Activated CD4-positive, alpha-beta T cell treated with anti-CD3 and anti-CD28 coated beads, Interleukin-2, amount 50 U/mL, for 48 hours (primary cell): Measurements from ENCODE around the gene G3BP1.
"Not testable (repeated sequence)": the region's sequence is repeated elsewhere in the genome, so short reads cannot be mapped to it uniquely, and the experiment has no call there.

Experiments
- DNase-seq, 2 experiments: peaks; one replicate each; pipeline ENCODE4 v3.0.0-alpha.2; 2020

Gene G3BP1

DNA sequence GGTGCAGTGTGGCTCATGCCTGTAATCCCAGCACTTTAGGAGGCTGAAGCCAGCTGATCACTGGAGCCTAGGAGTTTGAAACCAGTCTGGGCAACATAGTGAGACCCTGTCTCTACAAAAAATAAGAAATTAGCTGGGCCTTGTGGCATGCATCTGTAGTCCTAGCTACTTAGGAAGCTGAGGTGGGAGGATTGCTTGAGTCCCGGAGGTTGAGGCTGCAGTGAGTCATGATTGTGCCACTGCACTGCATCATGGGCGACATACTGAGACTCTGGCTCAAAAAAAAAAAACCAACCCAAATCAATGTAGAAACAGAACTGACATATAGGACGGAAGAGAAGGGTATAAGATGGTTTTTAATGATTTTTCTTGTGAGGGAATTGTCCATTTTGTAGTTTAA is 27.7 kb downstream of the G3BP1 start:
- DNase-seq, result no peak

DNA sequence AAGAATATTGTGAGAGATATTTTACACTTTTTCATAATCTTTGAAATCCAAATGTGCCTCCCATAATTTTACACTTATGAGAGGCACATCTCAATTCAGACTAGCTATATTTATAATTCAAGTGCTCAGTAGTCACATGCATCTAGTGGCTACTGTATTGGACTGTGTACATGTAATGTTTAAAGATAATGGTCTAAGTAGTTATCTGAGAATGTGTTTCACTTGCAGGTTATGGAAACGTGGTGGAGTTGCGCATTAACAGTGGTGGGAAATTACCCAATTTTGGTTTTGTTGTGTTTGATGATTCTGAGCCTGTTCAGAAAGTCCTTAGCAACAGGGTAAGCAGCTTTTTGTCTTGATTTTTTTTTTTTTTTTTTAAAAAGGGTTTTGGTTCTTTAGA is 28.8 kb downstream of the G3BP1 start:
- no peak for DNase-seq

DNA sequence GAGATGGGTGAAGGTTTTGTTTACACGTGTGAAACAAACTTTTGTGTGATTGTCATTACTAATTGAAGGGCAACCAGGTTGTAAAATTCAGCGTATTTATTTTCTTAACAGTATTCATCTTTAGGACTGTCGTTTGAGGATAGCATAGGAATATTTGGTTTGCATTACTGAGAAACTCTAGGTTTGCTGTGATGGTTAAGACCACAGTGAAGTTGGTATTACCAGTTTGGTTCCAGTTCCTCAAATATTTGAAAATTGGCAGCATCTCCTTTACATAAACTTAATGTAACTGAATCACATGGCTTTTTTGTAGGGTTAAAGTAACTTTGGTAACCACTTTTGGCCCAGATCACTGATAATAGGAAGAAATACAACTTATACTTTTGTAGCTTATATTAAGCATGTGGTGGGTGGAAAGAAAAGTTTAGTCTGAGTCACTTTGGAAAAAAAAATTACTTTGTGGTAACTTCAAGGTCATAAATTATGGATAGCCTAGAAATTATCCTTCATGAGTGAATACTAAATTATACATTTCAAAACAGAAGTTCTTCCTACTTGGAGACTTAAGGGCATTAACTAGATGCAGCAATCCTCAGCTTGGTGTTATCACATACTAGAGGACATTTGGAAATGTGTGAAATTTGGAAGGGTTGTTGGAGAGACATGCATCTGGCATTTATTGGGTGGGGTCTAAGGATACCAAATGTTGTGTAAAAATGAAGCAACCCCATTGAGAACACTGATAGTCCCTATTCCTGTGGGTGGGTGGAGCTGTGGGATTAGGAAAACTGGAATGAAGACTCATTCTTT is 33.9 kb downstream of the G3BP1 start:
- no peak for DNase-seq

DNA sequence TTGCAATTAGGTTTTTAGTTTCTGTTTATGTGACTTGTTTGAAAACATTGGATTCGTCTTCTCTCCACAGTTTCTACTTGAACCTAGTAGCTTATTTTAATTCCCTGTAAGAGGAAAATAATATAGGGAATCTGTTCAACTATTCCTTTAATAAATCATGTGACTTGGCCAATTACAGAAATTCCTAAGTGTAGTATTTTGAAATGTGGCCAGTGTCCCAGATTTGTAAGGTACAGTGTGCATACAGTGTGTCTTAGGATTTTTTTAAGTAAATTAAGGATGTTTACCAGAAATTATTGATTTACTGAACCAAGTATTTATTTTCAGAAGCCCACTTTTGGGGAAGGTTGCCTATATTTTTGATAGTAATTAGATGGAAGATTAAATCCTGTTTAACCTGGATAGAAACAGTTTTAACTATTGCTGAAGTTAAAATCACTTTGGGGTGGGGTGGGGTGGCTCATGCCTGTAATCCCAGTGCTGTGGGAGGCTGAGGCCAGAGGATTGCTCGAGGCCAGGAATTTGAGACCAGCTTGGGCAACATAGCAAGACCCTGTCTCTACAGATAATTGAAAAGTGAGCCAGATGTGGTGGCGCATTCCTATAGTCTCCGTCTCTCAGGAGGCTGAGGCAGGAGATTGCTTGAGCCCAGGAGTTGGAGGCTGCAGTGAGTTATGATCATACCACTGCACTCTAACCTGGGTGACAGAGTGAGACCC is 36.9 kb downstream of the G3BP1 start:
- DNase-seq, result no peak

DNA sequence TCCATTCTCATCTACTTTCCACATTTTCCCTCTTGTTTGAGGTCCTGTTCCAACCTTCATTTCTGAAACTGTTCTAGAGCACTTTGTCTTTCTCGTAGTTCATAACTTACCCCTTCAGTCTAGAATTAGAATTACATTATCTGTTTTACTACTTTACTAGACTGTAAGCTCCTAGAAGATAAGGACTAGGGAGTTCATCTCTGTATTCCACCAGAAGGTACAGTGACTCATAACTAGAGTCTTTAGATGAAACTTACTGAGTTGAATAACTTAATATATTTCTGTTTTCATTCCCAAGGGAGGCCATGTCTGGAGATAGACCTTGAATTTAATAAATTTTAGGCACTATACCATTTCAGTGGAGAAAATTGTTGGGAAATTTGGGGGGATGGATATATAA is 38.7 kb downstream of the G3BP1 start:
- DNase-seq, result no peak

DNA sequence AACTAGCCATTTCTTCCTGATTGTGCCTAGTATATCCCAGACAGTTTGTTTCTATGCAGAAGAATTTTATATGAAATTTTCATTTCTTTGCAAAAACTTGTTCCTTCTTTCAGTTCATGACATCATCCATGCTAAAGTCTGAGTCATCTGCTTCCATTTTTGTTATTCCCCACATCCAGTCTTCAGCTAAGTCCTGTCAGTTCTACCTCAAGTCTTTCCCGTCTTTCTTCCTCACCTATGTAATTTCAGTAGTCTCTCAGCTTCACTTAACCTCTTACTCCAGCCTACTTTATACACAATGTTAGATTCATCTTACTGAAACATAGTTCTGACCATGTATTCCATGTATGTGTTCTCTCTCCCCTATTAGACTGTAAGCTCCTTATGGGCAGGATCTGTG is 39.1 kb downstream of the G3BP1 start:
- DNase-seq, result no peak

DNA sequence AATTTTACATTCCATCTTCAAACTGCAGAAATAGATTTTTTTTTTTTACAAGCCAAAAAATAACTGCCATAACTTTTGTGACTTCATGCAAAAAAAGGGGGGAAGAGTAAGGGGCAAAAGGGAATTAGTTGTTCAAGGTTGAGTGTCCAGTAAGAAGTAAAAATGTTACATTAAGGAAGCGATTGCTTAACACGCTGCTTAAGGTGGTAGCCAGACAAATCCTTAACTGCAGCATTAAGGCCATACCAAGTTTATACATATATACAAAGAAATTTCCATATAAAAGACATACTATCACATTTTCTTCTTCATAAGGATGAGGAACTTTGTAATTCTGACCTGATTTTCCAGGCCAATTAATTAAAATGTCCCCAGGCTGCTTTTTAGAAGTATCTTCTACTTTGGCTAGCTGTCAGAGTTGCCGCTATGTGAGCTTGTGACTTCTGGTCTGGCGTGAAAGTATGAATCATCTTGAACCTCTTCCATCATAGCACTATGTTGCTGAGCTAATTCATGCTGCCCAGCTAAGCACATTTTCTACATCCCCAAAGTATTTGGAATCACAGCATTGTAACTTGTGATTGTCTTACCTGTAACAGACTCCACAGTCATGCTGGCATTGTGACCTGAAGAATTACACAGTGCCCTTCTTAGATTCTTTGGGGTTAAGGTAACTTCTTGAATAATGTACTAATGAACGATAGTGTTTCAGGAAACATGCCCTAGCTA is 40.0 kb downstream of the G3BP1 start:
- no peak for DNase-seq

DNA sequence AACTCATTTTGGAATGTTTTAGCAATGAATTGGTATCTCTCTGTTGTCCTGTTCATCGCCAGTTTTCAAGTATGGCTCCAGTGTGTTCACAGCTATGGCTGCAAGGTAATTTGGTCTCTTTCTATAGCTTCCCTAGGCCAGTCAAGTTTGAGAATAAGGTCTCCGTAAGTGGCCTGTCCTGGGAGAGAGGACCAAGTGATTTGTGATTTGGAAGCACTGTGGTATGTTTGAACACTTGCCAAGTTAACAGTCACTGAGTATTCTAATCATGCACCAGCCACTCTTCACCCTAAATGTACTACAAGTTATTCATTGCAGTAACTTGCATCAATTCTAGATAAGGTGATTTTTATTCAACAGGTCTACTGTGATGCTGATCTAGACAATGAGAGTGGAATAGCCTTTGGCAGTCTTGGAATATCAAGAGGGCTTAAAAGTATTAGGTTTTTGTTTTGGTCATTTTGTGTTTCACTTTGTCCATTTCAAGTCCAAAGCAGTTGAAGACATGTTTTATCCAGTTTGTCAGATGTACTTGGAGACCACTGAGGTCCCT is 41.1 kb downstream of the G3BP1 start:
- no peak for DNase-seq

DNA sequence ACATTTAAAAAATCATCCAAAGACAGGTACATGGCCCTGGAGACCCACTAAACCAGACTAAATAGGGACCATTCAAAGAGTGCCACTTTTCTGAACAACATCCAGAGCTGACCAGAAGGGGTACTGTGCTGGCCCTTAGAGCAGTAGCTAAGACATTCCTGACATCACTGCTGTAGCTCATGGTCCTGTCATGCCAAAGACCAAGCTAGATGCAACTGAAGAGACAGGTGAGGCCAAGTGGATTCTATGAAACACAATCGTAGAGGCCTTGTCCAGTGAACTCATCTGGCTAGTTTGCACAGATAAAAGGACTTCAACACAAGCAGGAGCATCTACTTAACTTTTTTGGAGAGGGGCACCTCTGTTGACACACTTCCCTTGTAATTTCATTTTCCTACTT is 43.3 kb downstream of the G3BP1 start:
- no peak for DNase-seq

DNA sequence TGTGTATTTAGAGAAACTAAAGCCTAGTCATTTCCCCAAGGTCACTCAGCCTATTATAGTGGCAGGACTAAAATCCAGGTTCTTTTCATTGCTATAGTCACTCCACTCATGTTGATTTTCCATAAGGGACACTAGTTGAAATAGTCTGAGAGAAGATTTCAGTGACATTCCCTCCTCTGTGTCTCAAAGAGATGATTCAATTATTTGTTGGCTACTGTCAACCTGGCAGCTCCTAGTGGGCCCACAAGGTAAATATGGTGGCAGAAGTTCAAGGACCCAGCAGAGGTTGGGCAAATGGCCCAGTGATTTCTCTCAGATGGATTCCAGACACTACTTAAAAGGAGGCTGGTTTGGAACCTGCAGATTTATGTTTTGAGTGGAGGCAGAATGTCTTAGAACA is 48.1 kb downstream of the G3BP1 start:
- DNase-seq, result no peak

DNA sequence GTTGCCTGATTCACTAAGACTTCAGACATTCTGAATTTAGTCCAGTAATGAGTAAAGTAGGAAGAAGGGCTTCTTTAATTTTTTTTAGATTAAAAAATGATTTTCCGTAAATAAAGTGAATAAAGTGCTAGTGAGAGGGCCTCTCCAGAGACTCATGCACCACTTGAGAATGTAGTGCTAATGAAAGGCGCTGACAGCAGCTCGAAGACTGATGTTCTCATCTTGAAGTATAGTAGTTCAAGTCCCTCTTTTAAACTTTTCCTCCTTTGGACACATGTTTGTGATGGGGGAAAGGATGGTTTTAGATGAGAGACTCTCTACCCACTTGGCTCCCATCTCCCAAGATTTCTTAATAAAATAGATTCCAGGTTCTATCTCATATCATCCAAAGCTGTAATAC is 48.5 kb downstream of the G3BP1 start:
- DNase-seq, result no peak

DNA sequence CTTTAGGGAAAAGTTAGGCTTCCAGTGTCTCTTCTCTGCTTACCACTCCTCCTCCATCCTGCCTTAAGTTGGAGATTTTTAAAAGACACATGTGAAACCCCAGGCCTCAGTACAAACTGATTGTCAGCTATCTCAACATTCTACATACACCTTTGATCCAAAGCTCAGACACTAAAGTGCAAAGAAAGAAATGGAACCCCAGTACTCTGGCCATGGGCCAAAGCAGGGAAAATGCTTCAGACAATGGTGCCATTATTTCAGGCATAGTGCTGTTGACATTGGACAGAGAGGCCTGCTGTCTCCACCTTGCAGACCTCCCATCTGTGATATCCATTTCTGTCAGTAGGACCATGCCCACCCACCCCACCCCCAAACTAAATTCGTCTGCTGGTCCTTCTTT is 49.1 kb downstream of the G3BP1 start:
- DNase-seq, result no peak

DNA sequence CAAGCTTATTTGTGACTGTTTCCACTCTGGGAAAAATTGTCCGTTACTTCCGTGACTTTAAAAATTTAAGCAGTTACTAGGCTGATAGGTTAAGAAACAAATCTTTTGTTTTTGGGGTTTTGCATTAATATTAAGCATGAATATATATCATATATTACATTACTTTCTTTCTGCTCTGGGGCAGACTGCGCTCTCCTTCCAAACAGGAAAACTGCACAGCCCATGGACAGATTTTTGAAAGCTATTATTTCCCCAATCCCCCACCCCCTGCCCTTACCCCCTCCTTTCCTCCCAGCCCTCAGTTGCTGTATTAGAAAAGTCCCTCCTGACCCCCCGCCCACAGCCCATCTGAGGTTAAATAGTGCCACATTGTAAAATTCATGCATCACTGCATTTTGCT is 50.4 kb downstream of the G3BP1 start:
- no peak for DNase-seq

DNA sequence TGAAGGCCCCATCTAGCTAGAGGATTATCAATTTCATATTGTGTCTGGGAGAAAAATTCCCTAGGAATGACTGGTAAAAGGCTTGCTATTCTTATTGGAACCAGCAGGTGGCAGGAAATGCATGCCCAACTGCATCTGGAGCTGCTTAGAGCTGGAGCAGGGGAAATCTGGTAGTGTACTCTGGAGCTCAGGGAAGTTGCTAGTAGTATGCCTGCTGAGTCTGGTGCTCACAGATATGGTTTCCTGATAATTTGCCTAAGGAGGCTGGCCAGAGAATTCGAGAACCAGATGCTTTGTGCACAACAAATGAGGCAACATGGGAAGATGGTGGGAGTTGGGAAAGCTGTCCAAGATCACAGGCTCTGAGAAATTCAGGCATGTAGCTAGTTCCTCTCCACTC is 53.7 kb downstream of the G3BP1 start:
- DNase-seq, result peak; percentile 11 to 37

DNA sequence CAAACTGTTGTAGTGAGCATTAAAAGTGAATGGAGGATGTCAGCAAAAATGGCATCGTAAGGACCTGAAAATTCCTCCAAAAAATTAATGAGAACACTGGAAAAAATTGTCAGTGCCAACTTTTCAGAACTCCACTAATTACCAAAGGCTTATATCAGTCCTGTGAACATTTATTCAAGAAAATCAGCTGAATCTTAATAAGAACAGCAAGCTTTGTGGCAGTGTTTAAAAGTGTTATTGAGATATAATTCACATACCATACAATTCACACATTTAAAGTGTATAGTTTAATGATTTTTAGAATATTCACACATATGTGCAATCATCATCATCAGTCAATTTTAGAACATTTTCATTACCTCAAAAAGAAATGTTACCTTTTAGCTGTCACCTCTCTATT is 57.6 kb downstream of the G3BP1 start:
- DNase-seq, result no peak

DNA sequence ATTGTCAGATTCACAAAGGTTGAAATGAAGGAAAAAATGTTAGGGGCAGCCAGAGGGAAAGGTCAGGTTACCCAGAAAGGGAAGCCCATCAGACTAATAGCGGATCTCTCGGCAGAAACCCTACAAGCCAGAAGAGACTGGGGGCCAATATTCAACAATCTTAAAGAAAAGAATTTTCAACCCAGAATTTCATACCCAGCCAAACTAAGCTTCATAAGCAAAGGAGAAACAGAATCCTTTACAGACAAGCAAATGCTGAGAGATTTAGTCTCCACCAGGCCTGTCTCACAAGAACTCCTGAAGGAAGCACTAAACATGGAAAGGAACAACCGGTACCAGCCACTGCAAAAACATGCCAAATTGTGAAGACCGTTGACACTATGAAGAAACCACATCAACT is 61.1 kb downstream of the G3BP1 start:
- not testable (repeated sequence) for DNase-seq

DNA sequence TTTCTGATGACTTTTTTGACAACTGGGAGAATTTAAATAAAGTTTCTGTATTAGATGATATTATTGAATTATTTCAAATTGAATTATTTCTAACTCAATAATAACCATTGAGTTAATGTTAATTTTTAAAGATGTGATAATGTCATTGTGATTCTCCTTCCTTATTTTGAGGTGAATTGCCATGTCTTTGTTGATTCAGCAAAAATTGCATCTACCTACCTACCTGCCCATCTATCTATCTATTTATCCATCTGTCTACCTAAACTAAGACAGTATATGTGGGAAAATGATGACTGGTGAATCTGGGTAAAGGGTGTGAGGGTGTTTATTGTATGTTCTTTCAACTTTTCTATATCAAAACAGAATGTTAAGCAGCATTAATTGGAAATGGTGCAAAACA is 75.0 kb downstream of the G3BP1 start:
- DNase-seq, result no peak

DNA sequence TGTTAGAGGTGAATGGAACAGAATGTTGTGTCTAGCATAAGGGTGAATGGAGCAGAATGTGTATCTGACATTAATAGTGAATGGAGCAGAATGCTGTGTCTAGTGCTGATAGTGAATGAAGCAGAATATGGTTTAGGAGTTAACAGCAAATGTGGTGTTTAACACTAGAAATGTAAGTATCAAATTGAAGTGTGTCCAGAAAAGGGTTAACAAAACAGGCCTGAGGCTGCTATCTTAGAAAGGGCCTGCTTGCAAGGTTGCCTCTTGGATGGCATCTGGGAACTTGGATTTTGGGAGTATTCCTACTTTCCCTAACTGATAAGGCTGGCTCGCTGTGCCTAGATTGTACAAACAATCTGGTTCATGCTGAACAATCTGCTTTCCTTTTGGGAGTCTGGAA is 76.1 kb downstream of the G3BP1 start:
- no peak for DNase-seq

DNA sequence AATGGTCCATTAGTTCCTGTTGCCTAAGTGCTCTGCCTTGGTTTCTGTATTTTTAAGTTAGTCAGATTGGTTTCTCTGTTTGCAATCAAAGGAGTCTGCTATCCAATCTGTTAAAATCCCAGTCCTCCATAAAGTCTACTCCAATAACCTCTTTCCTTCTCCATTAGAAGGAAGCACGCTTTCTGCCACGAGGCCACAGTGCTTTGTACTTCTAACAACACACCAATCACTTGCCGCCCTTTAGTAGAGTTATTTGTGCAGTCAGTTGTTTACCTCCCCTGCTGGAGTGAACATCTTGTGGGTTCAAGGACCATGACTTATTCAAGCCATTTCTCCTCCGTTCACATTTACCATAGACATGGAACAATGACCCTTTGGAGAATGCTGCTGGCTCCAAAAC is 83.9 kb downstream of the G3BP1 start:
- no peak for DNase-seq

DNA sequence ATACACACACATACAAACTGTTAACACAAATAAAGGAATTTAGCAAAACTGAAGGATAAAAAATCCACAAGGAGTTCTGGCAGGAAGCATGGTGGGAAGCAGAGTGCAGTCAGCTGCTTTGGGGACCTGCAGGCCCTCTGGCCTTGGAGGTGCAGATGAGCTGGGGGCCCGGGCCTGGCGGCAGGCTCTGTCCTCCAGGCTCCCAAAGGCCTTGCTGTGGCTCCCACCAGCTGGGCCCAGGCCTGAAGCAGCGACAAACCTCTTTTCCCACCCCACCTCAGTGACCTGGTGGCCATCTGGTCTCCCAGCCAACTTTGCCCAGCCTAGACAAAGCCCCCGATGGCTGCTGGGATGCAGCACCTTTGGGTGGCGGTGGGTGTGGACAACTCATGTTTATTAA is 85.1 kb downstream of the G3BP1 start:
- no peak for DNase-seq

DNA sequence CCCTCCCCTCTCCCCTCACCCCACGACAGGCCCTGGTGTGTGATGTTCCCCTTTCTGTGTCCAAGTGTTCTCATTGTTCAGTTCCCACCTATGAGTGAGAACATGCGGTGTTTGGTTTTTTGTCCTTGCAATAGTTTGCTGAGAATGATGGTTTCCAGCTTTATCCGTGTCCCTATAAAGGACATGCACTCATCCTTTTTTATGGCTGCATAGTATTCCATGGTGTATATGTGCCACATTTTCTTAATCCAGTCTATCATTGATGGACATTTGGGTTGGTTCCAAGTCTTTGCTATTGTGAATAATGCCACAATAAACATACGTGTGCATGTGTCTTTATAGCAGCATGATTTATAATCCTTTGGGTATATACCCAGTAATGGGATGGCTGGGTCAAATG is 89.1 kb downstream of the G3BP1 start:
- DNase-seq, result not testable (repeated sequence)
